Activated naive CD4-positive, alpha-beta T cell treated with anti-CD3 and anti-CD28 coated beads for 36 hours (primary cell): ENCODE results near the gene CCL15. TPM values are rescaled to one million over a fixed set of nuclear protein-coding genes. Genes with fewer than 3 reads are reported as not detected.
"Not testable (repeated sequence)": the region's sequence is repeated elsewhere in the genome, so short reads cannot be mapped to it uniquely, and the experiment has no call there.

Source experiments
- CTCF ChIA-PET: fragments of 350-600 bp; sonication (Branson Sonifier 250); formaldehyde crosslinking; loops from one replicate; lab custom pipeline; 2021; ENCODE audit warnings: antibody characterized with exemption; lab: Charles Lee
- DNase-seq: peaks from one replicate; pipeline ENCODE4 v3.0.0-alpha.2; 2020
- H3K27ac Mint-ChIP-seq: one replicate; pipeline ENCODE4 v1.8.0; 2021; ENCODE audit warnings: mild to moderate bottlenecking, mixed read lengths
- H3K27me3 Mint-ChIP-seq: one replicate; pipeline ENCODE4 v1.8.0; 2021; ENCODE audit warnings: low read depth, mixed read lengths
- H3K36me3 Mint-ChIP-seq: one replicate; pipeline ENCODE4 v1.8.0; 2021; ENCODE audit warnings: low read depth, mixed read lengths
- H3K4me1 Mint-ChIP-seq: one replicate; pipeline ENCODE4 v1.8.0; 2021; ENCODE audit warnings: low read depth, mixed read lengths
- H3K4me3 Mint-ChIP-seq: one replicate; pipeline ENCODE4 v1.8.0; 2021; ENCODE audit warnings: mild to moderate bottlenecking, moderate library complexity, mixed read lengths
- H3K9me3 Mint-ChIP-seq: one replicate; pipeline ENCODE4 v1.8.0; 2021; ENCODE audit warnings: mixed read lengths
- intact Hi-C: fragments of 100-400 bp; cut with micrococcal nuclease; formaldehyde crosslinking; loops from one replicate; pipeline ENCODE4 v1.15.1; 2023
- total RNA-seq, 2 experiments: library from RNA; stranded (reverse); gene quantifications; one replicate each; pipeline ENCODE4 v1.2.3, GENCODE V29; 2021

CCL15 gene
- total RNA-seq, 2 experiments from 2014 or later = not detected

- no peaks in the 10 kb centered on the region for H3K36me3 Mint-ChIP-seq
- CTCF ChIA-PET = interaction anchor here (1.4 kb wide), 1 partner anchor 35 kb away, joined by 3 read pairs; no protein-coding TSS in a partner anchor
- no peaks in the 10 kb centered on the region for H3K27me3 Mint-ChIP-seq
- no peak for DNase-seq
- no peak overlapping the region for H3K4me3 Mint-ChIP-seq
- no peaks in the 10 kb centered on the region for H3K4me1 Mint-ChIP-seq
- peaks cover 3% of the 10 kb centered on the region for H3K9me3 Mint-ChIP-seq
- H3K27ac Mint-ChIP-seq = no peak overlapping the region
- intact Hi-C loops = no loop called here
Measured at GRCh38 chr17:36011201-36011600, 9.8 kb upstream of the CCL15 start.

- Mint-ChIP-seq H3K27ac (no peak overlapping the region), H3K4me1 (peaks cover 3% of the 10 kb centered on the region)
- CTCF ChIA-PET = no interaction called here
Measured at GRCh38 chr17:36008998-36009665, 7.8 kb upstream of the CCL15 start.

GRCh38 chr17:36004594-36005108 lies 3.3 kb upstream of the CCL15 start:
- H3K4me3 Mint-ChIP-seq = no peak overlapping the region
- H3K4me1 Mint-ChIP-seq = peaks cover 3% of the 10 kb centered on the region
- peaks cover 3% of the 10 kb centered on the region for H3K9me3 Mint-ChIP-seq
- intact Hi-C loops = no loop called here
- CTCF ChIA-PET = interaction anchor here (0.5 to 1.3 kb wide), 6 partner anchors 31 to 241 kb away, joined by 3 to 6 read pairs (median 3); no protein-coding TSS in a partner anchor
- H3K27ac Mint-ChIP-seq = no peak overlapping the region
- no peak for DNase-seq
- peaks cover 8% of the 10 kb centered on the region for H3K27me3 Mint-ChIP-seq
- no peaks in the 10 kb centered on the region for H3K36me3 Mint-ChIP-seq

More at GRCh38 chr17:36008998-36009665, 7.8 kb upstream of the CCL15 start:
- intact Hi-C loops = no loop called here
- no peaks in the 10 kb centered on the region for H3K36me3 Mint-ChIP-seq
- H3K27me3 Mint-ChIP-seq = no peaks in the 10 kb centered on the region
- peaks cover 3% of the 10 kb centered on the region for H3K9me3 Mint-ChIP-seq
- H3K4me3 Mint-ChIP-seq = no peak overlapping the region
- DNase-seq = peak; percentile 8

DNA sequence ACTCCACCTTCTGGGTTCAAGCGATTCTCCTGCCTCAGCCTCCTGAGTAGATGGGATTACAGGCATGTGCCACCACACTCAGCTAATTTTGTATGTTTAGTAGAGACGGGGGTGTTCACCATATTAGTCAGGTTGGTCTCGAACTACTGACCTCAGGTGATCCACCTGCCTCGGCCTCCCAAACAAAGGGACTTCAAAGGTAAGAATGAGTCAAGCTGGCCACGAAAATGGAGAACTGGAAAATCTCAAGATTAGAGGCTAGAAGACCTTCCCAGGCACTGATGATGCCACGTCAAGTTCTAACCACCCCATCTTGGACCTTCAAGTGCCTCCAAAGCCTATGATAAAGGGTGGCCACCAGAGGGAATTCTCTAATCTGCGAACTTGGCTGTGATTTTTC lies 1.3 kb upstream of the CCL15 start:
- H3K36me3 Mint-ChIP-seq = no peaks in the 10 kb centered on the region
- peaks cover 12% of the 10 kb centered on the region for H3K27me3 Mint-ChIP-seq
- intact Hi-C loops = no loop called here
- no peaks in the 10 kb centered on the region for H3K9me3 Mint-ChIP-seq
- DNase-seq = no peak
- H3K4me1 Mint-ChIP-seq = peaks cover 3% of the 10 kb centered on the region
- no peak overlapping the region for H3K4me3 Mint-ChIP-seq
- no peak overlapping the region for H3K27ac Mint-ChIP-seq
- CTCF ChIA-PET = no interaction called here

- H3K4me3 Mint-ChIP-seq = no peak overlapping the region
- intact Hi-C loops = no loop called here
- H3K9me3 Mint-ChIP-seq = no peaks in the 10 kb centered on the region
- CTCF ChIA-PET = no interaction called here
- H3K27me3 Mint-ChIP-seq = peaks cover 12% of the 10 kb centered on the region
- peaks cover 3% of the 10 kb centered on the region for H3K4me1 Mint-ChIP-seq
- no peak overlapping the region for H3K27ac Mint-ChIP-seq
- H3K36me3 Mint-ChIP-seq = no peaks in the 10 kb centered on the region
- no peak for DNase-seq
Measured at GRCh38 chr17:36001862-36002603, 680 bp upstream of the CCL15 start.

GRCh38 chr17:36000732-36001109 lies 632 bp downstream of the CCL15 start:
- Mint-ChIP-seq H3K27me3 (peaks cover 15% of the 10 kb centered on the region), H3K36me3 (no peaks in the 10 kb centered on the region), H3K9me3 (no peaks in the 10 kb centered on the region), H3K4me3 (no peak overlapping the region), H3K4me1 (peaks cover 3% of the 10 kb centered on the region), H3K27ac (no peak overlapping the region)
- intact Hi-C loops = no loop called here
- no peak for DNase-seq
- CTCF ChIA-PET = no interaction called here

DNA sequence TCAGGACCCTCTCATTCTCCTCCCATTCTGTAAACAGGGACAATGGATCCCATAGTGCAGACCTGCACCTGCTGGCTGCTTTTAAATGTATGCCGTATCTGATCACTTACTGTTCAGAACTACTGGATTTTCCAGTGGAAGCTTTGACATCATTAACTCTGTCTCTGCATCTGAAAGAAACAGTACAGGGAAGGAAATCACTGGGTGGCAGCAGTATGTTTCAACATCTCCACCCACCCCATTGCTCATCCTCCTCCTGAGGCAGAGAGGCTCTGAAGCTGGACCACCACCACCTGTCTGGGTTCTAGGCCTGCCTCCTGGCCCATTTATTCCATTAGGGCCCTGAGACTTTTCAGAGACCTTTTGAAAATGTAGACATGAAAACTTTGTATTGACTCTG lies 2.6 kb downstream of the CCL15 start:
- CTCF ChIA-PET = no interaction called here
- Mint-ChIP-seq H3K4me3 (no peak overlapping the region), H3K27me3 (peaks cover 18% of the 10 kb centered on the region), H3K9me3 (no peaks in the 10 kb centered on the region), H3K27ac (no peak overlapping the region), H3K36me3 (no peaks in the 10 kb centered on the region), H3K4me1 (no peaks in the 10 kb centered on the region)
- intact Hi-C loops = no loop called here
- no peak for DNase-seq

GRCh38 chr17:35998018-35998545 lies 3.3 kb downstream of the CCL15 start:
- no peak overlapping the region for H3K4me3 Mint-ChIP-seq
- no peaks in the 10 kb centered on the region for H3K36me3 Mint-ChIP-seq
- CTCF ChIA-PET = interaction anchor here (1.3 kb wide), 1 partner anchor 151 kb away, joined by 3 read pairs; no protein-coding TSS in a partner anchor
- H3K4me1 Mint-ChIP-seq = no peaks in the 10 kb centered on the region
- intact Hi-C loops = no loop called here
- no peaks in the 10 kb centered on the region for H3K9me3 Mint-ChIP-seq
- no peak for DNase-seq
- no peak overlapping the region for H3K27ac Mint-ChIP-seq
- H3K27me3 Mint-ChIP-seq = peaks cover 13% of the 10 kb centered on the region

DNA sequence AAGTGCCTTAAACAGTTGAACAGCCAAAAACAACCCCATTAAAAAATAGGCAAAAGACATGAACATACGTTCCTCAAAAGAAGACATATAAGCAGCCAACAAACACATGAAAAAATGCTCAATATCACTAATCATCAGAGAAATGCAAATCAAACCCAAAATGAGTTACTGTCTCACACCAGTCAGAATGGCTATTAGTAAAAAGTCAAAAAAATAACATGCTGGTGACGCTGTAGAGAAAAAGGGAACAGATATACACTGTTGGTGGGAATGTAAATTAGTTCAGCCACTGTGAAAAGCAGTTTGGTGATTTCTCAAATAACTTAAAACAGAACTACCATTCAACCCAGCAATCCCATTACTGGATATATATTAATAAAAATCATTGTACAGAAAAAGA lies 6.0 kb downstream of the CCL15 start:
- H3K4me3 Mint-ChIP-seq, DNase-seq, H3K4me1 Mint-ChIP-seq, intact Hi-C loops, H3K27ac Mint-ChIP-seq, H3K9me3 Mint-ChIP-seq, H3K36me3 Mint-ChIP-seq: not testable (repeated sequence)
- H3K27me3 Mint-ChIP-seq = peaks cover 19% of the 10 kb centered on the region
- CTCF ChIA-PET = interaction anchor here (1.7 kb wide), 1 partner anchor 19 kb away, joined by 5 read pairs; no protein-coding TSS in a partner anchor

GRCh38 chr17:35991075-35991474 lies 10.3 kb downstream of the CCL15 start:
- CTCF ChIA-PET = no interaction called here
- intact Hi-C loops = no loop called here
- H3K36me3 Mint-ChIP-seq = no peaks in the 10 kb centered on the region
- H3K27ac Mint-ChIP-seq = no peak overlapping the region
- H3K4me1 Mint-ChIP-seq = no peaks in the 10 kb centered on the region
- H3K9me3 Mint-ChIP-seq = peaks cover 5% of the 10 kb centered on the region
- DNase-seq = no peak
- H3K27me3 Mint-ChIP-seq = peaks cover 12% of the 10 kb centered on the region
- H3K4me3 Mint-ChIP-seq = no peak overlapping the region

GRCh38 chr17:35988164-35988563 lies 13.2 kb downstream of the CCL15 start:
- intact Hi-C loops = no loop called here
- peaks cover 9% of the 10 kb centered on the region for H3K27me3 Mint-ChIP-seq
- no peak for DNase-seq
- no peaks in the 10 kb centered on the region for H3K36me3 Mint-ChIP-seq
- no peak overlapping the region for H3K4me3 Mint-ChIP-seq
- no peak overlapping the region for H3K27ac Mint-ChIP-seq
- CTCF ChIA-PET = interaction anchor here (1.8 kb wide), 1 partner anchor 12 kb away, joined by 5 read pairs; no protein-coding TSS in a partner anchor
- H3K9me3 Mint-ChIP-seq = peaks cover 5% of the 10 kb centered on the region
- no peaks in the 10 kb centered on the region for H3K4me1 Mint-ChIP-seq

- Mint-ChIP-seq H3K4me1 (no peaks in the 10 kb centered on the region), H3K36me3 (no peaks in the 10 kb centered on the region), H3K4me3 (no peak within 1 kb of the TSS), H3K9me3 (peaks cover 5% of the 10 kb centered on the region), H3K27me3 (no peaks in the 10 kb centered on the region), H3K27ac (no peak within 1 kb of the TSS)
- CTCF ChIA-PET = interaction anchor here (1.8 kb wide), 1 partner anchor 11 kb away, joined by 5 read pairs; no protein-coding TSS in a partner anchor
- DNase-seq = no peak
- intact Hi-C loops = no loop called here
Measured at GRCh38 chr17:35986643-35987042, 14.7 kb downstream of the CCL15 start, which contains the start of gene CCL14. CCL14 (minus strand) TSS chr17:35986729; CDS start chr17:35986649, 80 bp downstream.
